Esophagus muscularis mucosa (tissue), 4 donors: Measurements from ENCODE around the gene F12. TPM values are rescaled to one million over a fixed set of nuclear protein-coding genes. Genes with fewer than 3 reads are reported as not detected.

Experiments used
- DNase-seq: peaks from one replicate; pipeline ENCODE4 v3.0.0-alpha.2; 2017; ENCODE audit errors: extremely low spot score
- H3K27ac ChIP-seq, 4 donors: fragments of 200-600 bp; sonication (generic); replicated peaks in 1 of 4; 1 replicate in 3 of 4; 2 replicates in 1 of 4; pipeline ENCODE4 v1.5.1; 2016 to 2019; ENCODE audit warnings: mild to moderate bottlenecking in 1 of 4
- H3K27me3 ChIP-seq, 4 donors: fragments of 200-600 bp; sonication (generic); one replicate each; pipeline versions ENCODE4 v1.5.1 to v1.6.0; 2016 to 2019
- H3K36me3 ChIP-seq, 4 donors: fragments of 200-600 bp; sonication (generic); one replicate each; pipeline ENCODE4 v1.5.1; 2016 to 2019
- H3K4me1 ChIP-seq, 4 donors: fragments of 200-600 bp; sonication (generic); one replicate each; pipeline ENCODE4 v1.5.1; 2016 to 2019
- H3K4me3 ChIP-seq, 4 donors: fragments of 200-600 bp; sonication (generic); 1 replicate in 2 of 4; 2 replicates in 2 of 4; pipeline ENCODE4 v1.5.1; 2016 to 2019; ENCODE audit warnings: mild to moderate bottlenecking in 4 of 4, moderate library complexity in 1 of 4
- H3K9me3 ChIP-seq, 4 donors: fragments of 200-600 bp; sonication (generic); 1 replicate in 3 of 4; 2 replicates in 1 of 4; pipeline ENCODE4 v1.5.1; 2016 to 2019
- EP300 ChIP-seq: sonication (generic); formaldehyde crosslinking; IDR thresholded peaks from one replicate; pipeline ENCODE4 v1.6.1; 2017; ENCODE audit warnings: antibody characterized with exemption
- POLR2A ChIP-seq: fragments of 450-650 bp; IDR thresholded peaks from one replicate; pipeline ENCODE4 v1.6.1; 2017; ENCODE audit warnings: antibody characterized with exemption, moderate library complexity, mild to moderate bottlenecking, low read depth
- POLR2AphosphoS5 ChIP-seq, 2 donors: sonication (generic); formaldehyde crosslinking; IDR thresholded peaks; one replicate each; pipeline ENCODE4 v1.6.1; 2017; ENCODE audit warnings: antibody characterized with exemption in 2 of 2
- WGBS: methylation state at CpG from one replicate; pipeline ENCODE4 v1.1.5; 2018; 5-methylcytosine and 5-hydroxymethylcytosine counted together
- intact Hi-C: fragments of 100-400 bp; cut with DNase I; formaldehyde crosslinking; loops from one replicate; pipeline ENCODE4 v1.15.1; 2023
- total RNA-seq, 4 donors: library from RNA; depleted of rRNA; stranded (reverse); fragments of >200 nt; gene quantifications; one replicate each; pipeline versions ENCODE4 v1.1.0 to v1.2.1, GENCODE V29; 2016
- TF ChIP-seq, protein P1 (sequence below), 3 experiments: fragments of 200-600 bp in 2 of 3; fragments of 450-650 bp in 1 of 3; sonication (generic) in 2 of 3; IDR thresholded peaks; one replicate each; pipeline ENCODE4 v1.5.1; 2017 to 2019; ENCODE audit warnings: antibody characterized with exemption in 3 of 3, mild to moderate bottlenecking in 2 of 3, moderate library complexity in 1 of 3

F12 gene
- total RNA-seq, 4 donors from 2014 or later, result 0.17 TPM; not detected in 3

DNA sequence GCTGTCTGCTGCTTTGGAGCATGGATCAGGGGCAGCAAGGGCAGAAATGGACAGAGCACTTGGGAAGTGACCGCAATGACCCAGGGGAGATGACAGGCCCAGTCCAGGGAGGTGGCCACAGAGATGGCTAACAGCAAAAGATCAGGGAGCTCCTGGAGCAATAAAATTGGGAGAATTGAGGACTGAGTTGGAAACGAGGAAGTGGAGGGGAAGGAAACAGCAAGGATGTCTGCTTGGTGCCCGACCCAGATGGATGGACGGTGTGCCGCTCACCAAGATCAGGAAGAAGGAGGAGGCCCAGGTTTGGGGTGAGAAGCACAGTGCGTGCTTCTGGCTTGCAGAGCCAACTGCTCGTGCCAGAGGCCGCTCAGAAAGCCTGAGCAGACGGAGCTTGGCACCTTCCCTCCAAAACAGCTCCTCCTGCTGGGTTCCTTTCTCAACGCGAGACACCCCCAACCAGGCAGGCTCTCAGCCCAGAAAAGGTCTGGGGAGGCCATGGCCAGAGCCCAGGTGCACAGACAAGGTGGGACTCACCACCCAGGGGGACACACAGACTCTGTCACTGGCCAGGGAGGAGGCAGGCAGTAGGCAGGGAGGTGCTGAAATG, 26.8 kb downstream of the F12 start:
- TF ChIP-seq POLR2AphosphoS5 (IDR thresholded peaks at IDR 0.05), result peak in 1 of 2 donors; percentile 42
- TF ChIP-seq POLR2A, result no peak
- TF ChIP-seq EP300, result no peak
- TF ChIP-seq, protein P1, sequence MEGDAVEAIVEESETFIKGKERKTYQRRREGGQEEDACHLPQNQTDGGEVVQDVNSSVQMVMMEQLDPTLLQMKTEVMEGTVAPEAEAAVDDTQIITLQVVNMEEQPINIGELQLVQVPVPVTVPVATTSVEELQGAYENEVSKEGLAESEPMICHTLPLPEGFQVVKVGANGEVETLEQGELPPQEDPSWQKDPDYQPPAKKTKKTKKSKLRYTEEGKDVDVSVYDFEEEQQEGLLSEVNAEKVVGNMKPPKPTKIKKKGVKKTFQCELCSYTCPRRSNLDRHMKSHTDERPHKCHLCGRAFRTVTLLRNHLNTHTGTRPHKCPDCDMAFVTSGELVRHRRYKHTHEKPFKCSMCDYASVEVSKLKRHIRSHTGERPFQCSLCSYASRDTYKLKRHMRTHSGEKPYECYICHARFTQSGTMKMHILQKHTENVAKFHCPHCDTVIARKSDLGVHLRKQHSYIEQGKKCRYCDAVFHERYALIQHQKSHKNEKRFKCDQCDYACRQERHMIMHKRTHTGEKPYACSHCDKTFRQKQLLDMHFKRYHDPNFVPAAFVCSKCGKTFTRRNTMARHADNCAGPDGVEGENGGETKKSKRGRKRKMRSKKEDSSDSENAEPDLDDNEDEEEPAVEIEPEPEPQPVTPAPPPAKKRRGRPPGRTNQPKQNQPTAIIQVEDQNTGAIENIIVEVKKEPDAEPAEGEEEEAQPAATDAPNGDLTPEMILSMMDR (IDR thresholded peaks at IDR 0.05), result peak; percentile 39 to 52 (median 48)
- Histone ChIP-seq H3K4me1 (peaks cover 5 to 7% (median 7%) of the 10 kb centered on the region in 4 donors), H3K4me3 (no peak overlapping the region), H3K27me3 (peaks cover 0 to 13% (median 0%) of the 10 kb centered on the region in 4 donors), H3K36me3 (no peaks in the 10 kb centered on the region), H3K9me3 (no peaks in the 10 kb centered on the region), H3K27ac (no peak overlapping the region)
- WGBS, result 40% methylated on average over 7 of the region's 11 CpGs
- DNase-seq, result no peak
- intact Hi-C loops, result no loop called here

DNA sequence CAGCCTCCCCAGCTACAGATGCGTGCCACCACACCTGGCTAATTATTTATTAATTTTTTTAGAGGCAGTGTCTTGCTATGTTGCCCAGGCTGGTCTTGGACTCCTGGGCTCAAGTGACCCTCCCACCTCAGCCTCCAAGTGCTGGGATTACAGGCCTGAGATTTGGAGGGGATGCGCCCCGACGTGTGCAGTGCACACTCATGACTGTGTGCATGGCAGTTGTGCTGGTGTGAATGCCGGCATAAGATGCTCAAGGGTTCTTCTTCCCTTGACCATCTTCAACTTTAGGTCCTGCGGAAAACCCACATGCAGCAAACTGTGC, 28.6 kb downstream of the F12 start:
- peaks cover 0 to 9% (median 0%) of the 10 kb centered on the region in 4 donors for H3K27me3 ChIP-seq
- no peaks in the 10 kb centered on the region for H3K9me3 ChIP-seq
- intact Hi-C loops, result no loop called here
- H3K27ac ChIP-seq, result no peak overlapping the region
- DNase-seq, result no peak
- TF ChIP-seq POLR2A, result no peak
- no peak for TF ChIP-seq EP300
- TF ChIP-seq, protein P1 (IDR thresholded peaks at IDR 0.05), result no peak
- no peak for TF ChIP-seq POLR2AphosphoS5 (IDR thresholded peaks at IDR 0.05)
- H3K4me3 ChIP-seq, result no peak overlapping the region
- WGBS, result 85% methylated on average over 6 of the region's 6 CpGs
- H3K36me3 ChIP-seq, result no peaks in the 10 kb centered on the region
- H3K4me1 ChIP-seq, result peaks cover 5 to 7% (median 7%) of the 10 kb centered on the region in 4 donors

DNA sequence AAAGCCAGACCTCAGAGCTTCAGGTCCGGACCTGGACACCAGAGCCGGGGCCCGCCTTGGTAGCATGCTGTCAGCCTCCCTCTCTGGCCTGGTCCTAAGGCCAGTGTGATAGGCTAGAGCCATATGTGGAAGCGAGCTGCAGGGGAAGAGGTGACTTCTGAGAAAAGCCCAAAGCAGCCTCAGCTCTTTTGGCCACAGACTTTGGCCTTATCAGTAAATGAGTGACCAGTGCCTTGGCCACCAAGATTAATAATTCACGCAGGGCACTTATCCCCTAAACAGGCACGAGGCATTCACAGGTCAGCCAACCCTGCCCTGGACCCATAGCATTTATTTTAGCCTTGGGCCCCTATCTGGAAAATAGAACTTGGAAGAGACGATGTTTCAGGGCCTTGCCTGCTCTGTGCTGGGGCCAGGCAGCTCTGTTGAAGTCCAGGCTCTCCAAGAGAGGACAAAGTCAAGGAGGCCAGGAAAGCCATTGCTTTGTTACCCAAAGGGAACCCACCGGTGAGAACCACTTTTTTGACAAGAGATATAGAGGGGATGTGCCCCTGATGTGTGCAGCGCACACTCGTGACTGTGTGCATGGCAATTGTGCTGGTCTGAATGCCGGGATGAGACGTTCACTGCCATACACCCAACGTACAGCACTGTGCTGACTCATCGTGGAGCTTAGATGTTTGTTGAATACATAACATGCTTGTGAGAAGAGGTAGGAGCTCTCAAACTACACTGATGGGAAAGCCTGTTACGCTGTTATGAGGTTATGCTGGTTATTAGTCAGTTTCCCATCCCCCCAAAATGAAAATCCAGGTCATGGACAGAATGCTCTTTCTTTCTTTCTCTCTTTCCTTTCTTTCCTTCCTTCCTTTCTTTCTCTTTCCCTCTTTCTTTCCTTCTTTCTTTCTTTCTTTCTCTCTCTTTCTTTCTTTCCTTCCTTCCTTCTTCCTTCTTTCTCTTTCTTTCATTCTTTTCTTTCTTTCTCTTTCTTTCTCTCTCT, 30.2 kb downstream of the F12 start:
- Histone ChIP-seq H3K27ac (no peak overlapping the region), H3K4me1 (peaks cover 5 to 7% (median 7%) of the 10 kb centered on the region in 4 donors), H3K4me3 (no peak overlapping the region), H3K9me3 (no peaks in the 10 kb centered on the region), H3K36me3 (no peaks in the 10 kb centered on the region), H3K27me3 (no peaks in the 10 kb centered on the region)
- TF ChIP-seq, protein P1 (IDR thresholded peaks at IDR 0.05), result no peak
- TF ChIP-seq EP300, result no peak
- TF ChIP-seq POLR2AphosphoS5 (IDR thresholded peaks at IDR 0.05), result no peak
- TF ChIP-seq POLR2A, result no peak
- no peak for DNase-seq
- WGBS, result 73% methylated on average over 14 of the region's 15 CpGs
- intact Hi-C loops, result no loop called here

DNA sequence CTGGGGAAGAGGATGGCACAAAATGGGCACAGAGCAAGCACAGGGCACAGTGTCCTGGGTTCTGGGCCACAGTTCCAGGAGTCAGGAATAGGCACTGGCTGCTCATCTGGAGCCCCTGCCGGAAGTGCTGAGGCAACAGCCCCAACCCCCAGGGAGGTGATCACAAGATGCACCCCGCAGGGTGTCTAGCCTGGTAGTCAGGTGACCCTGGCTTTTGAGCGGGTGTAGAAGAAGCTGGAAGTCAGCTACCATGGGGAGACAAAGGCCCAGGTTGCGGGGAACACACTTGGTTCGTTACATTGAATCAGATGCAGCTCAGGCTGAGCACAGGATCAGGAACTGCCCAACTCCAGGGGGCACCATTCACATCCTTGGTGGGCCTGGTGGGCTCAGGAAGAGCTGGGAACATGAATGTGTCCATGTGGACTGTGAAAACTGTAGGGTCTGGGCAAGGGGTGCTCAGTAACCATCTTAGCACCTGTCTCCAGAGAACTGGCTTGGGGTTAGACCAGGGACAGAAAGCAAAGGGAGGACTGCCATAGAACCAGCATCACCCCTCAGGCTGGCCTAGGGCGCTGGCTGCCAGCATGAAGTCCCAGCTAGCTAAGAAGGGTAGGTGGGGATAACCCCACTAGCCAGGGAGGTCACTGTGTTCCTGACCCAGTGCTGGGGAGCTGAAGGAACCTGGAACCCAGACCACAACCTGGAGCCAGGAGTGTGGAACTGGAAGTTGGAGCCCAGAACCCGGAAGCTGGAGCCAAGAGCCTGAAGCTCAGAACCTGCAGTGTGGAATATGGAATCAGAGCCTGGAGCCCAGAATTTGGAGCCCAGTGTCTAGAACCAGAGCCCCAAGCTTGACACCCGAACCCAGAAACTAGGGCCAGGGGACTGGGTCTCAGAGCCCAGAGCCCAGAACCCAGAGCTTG, 31.2 kb downstream of the F12 start:
- WGBS, result 89% methylated on average over 6 of the region's 8 CpGs
- intact Hi-C loops, result no loop called here
- no peak for DNase-seq
- Histone ChIP-seq H3K27ac (no peak overlapping the region), H3K9me3 (no peaks in the 10 kb centered on the region), H3K36me3 (no peaks in the 10 kb centered on the region), H3K4me3 (no peak overlapping the region), H3K27me3 (no peaks in the 10 kb centered on the region), H3K4me1 (peaks cover 5 to 7% (median 7%) of the 10 kb centered on the region in 4 donors)
- TF ChIP-seq POLR2A (no peak), POLR2AphosphoS5 (IDR thresholded peaks at IDR 0.05) (no peak), EP300 (no peak)
- TF ChIP-seq, protein P1 (IDR thresholded peaks at IDR 0.05), result no peak
